Heart left ventricle (tissue), 16 donors: Measurements from ENCODE around the gene FBXW12. TPM values are rescaled to one million over a fixed set of nuclear protein-coding genes. Genes with fewer than 3 reads are reported as not detected.

Experiments
- ATAC-seq, 4 donors: fragments of 200-7000 bp; cut with Tn5 transposase; one replicate each; pipeline ENCODE4 v1.9.1; 2020 to 2022; ENCODE audit warnings: moderate library complexity in 4 of 4, mild to moderate bottlenecking in 3 of 4, moderate number of reproducible peaks in 1 of 4
- DNase-seq, 5 donors: peaks; one replicate each; pipeline ENCODE4 v3.0.0-alpha.2; 2020
- H3K27ac ChIP-seq, 12 donors: fragments of 200-600 bp; sonication (generic) in 4 of 12; one replicate each; pipeline versions ENCODE4 v1.5.0 to v1.8.0; 2016 to 2022; ENCODE audit warnings: mild to moderate bottlenecking in 2 of 12
- H3K27me3 ChIP-seq, 9 donors: fragments of 200-600 bp; sonication (generic) in 2 of 9; one replicate each; pipeline versions ENCODE4 v1.5.1 to v1.8.0; 2016 to 2022; ENCODE audit warnings: mild to moderate bottlenecking in 3 of 9
- H3K36me3 ChIP-seq, 9 donors: fragments of 200-600 bp; sonication (generic) in 2 of 9; one replicate each; pipeline versions ENCODE4 v1.5.0 to v1.8.0; 2018 to 2022; ENCODE audit warnings: mild to moderate bottlenecking in 2 of 9
- H3K4me1 ChIP-seq, 12 donors: fragments of 200-600 bp; sonication (generic) in 4 of 12; one replicate each; pipeline versions ENCODE4 v1.5.0 to v1.8.0; 2016 to 2022; ENCODE audit warnings: mild to moderate bottlenecking in 3 of 12
- H3K4me3 ChIP-seq, 12 donors: fragments of 200-600 bp; sonication (generic) in 4 of 12; one replicate each; pipeline versions ENCODE4 v1.5.0 to v1.8.0; 2017 to 2022; ENCODE audit warnings: mild to moderate bottlenecking in 9 of 12, moderate library complexity in 4 of 12
- H3K9me3 ChIP-seq, 12 donors: fragments of 200-600 bp; sonication (generic) in 4 of 12; one replicate each; pipeline versions ENCODE4 v1.5.0 to v1.8.0; 2016 to 2022; ENCODE audit warnings: mild to moderate bottlenecking in 1 of 12
- CTCF ChIP-seq, 12 donors: fragments of 200-600 bp; sonication (generic) in 4 of 12; IDR thresholded peaks; one replicate each; pipeline versions ENCODE4 v1.5.0 to v1.8.0; 2018 to 2022; ENCODE audit warnings: antibody characterized with exemption in 12 of 12, mild to moderate bottlenecking in 5 of 12
- POLR2A ChIP-seq, 2 donors: fragments of 450-650 bp; IDR thresholded peaks; one replicate each; pipeline ENCODE4 v1.6.1; 2017; ENCODE audit warnings: antibody characterized with exemption in 2 of 2, mild to moderate bottlenecking in 2 of 2, moderate library complexity in 2 of 2
- WGBS, 4 donors: extraction: QIAGEN DNeasy Blood & Tissue Kit in 2 of 4; methylation state at CpG; one replicate each; pipeline versions ENCODE4 v1.1.5 to v1.1.7; 2013 to 2018; 5-methylcytosine and 5-hydroxymethylcytosine counted together
- intact Hi-C, 10 donors: fragments of 100-400 bp; cut with DNase I; formaldehyde crosslinking; loops; one replicate each; pipeline versions ENCODE4 v1.11.1 to v1.14.2; 2022
- polyA plus RNA-seq, 2 donors: library from polyadenylated mRNA; stranded (reverse); fragments of 200-250 nt; gene quantifications; one replicate each; pipeline ENCODE4 v1.2.3, GENCODE V29; 2013
- total RNA-seq, 9 donors: library from RNA; depleted of rRNA in 2 of 9; stranded (reverse); fragments of >200 nt in 2 of 9; fragmentation: NEBNext Ultra II Directional in 3 of 9; extraction: Animal tissue kit (Norgen Biotek cat#: 25700) in 3 of 9; gene quantifications; one replicate each; pipeline versions ENCODE4 v1.1.0 to v1.2.4, GENCODE V29; 2016 to 2023
- donor health status: ischemic (EF 13 %, LVEDD 7.1; RV severe dilation, severe dysfunction).
- donor health status: healthy with polysubstance abuse.
- donor health status: DM: no; HTN: yes; CAD: no.
- donor health status: DM: no; HTN: no; CAD: no.
- donor health status: ischemic (EF 25% LVEDD 6.9; RV normal size, moderate dysfunction).
- donor health status: ischemic (EF 25% LVEDD 5.7; RV mildly dilated, moderate dysfunction).
- donor health status: healthy.
- donor health status: DM: yes; HTN: yes; CAD: no.
- donor health status: ischemic (EF 35%, LVEDD 5.7; RV mildly dilated, moderate dysfunction).
- donor health status: nonischemic (EF 11% LVEDD 7.7; RV severe dilation, severe dysfunction).
- donor health status: DM: yes; HTN: yes; CAD: no.
- donor health status: PGD.
- donor health status: ischemic (EF 29% LVEDD 5.4; RV normal size, mild dysfunction).
- donor health status: nonischemic (EF 23%, LVEDD 6.1; RV moderate dilation, normal function).

Gene FBXW12
- total and polyA plus RNA-seq, 11 donors, result not detected

- Histone ChIP-seq H3K4me1 (peaks cover 0 to 43% (median 18%) of the 10 kb centered on the region in 12 donors), H3K36me3 (peaks cover 0 to 34% (median 18%) of the 10 kb centered on the region in 9 donors), H3K27ac (no peak overlapping the region), H3K9me3 (no peaks in the 10 kb centered on the region), H3K27me3 (no peaks in the 10 kb centered on the region), H3K4me3 (no peak overlapping the region)
- TF ChIP-seq CTCF (IDR thresholded peaks at IDR 0.05), result no peak
- no peak for TF ChIP-seq POLR2A (IDR thresholded peaks at IDR 0.05)
- DNase-seq (no peak), ATAC-seq (no peak)
- intact Hi-C loops, result loop anchor here in 9 of 10 donors (1.0 to 5.0 kb wide), 10 partner anchors 36 to 246 kb away; no protein-coding TSS in a partner anchor
- WGBS, 4 donors, result 81 to 86% (median 83%) methylated on average over 7 of the region's 7 CpGs
Observed at GRCh38 chr3:48436855-48437254, 64.8 kb downstream of the FBXW12 start.

GRCh38 chr3:48437812-48438211, 65.8 kb downstream of the FBXW12 start:
- DNase-seq (no peak), ATAC-seq (no peak)
- H3K27ac ChIP-seq, result no peak overlapping the region
- intact Hi-C loops, result loop anchor here in 7 of 10 donors (2.0 to 5.0 kb wide), 7 partner anchors 37 to 247 kb away; no protein-coding TSS in a partner anchor
- H3K9me3 ChIP-seq, result no peaks in the 10 kb centered on the region
- H3K36me3 ChIP-seq, result peaks cover 0 to 34% (median 18%) of the 10 kb centered on the region in 9 donors
- peaks cover 0 to 47% (median 20%) of the 10 kb centered on the region in 12 donors for H3K4me1 ChIP-seq
- H3K27me3 ChIP-seq, result no peaks in the 10 kb centered on the region
- 83 to 90% (median 86%) methylated on average over 4 of the region's 4 CpGs for WGBS, 4 donors
- no peak for TF ChIP-seq POLR2A (IDR thresholded peaks at IDR 0.05)
- TF ChIP-seq CTCF (IDR thresholded peaks at IDR 0.05), result no peak
- no peak overlapping the region for H3K4me3 ChIP-seq

- Histone ChIP-seq H3K4me1 (peaks cover 0 to 32% (median 19%) of the 10 kb centered on the region in 12 donors), H3K27ac (peak within 1 kb of the TSS; percentile 78 to 96 (median 92)), H3K4me3 (peak within 1 kb of the TSS; percentile 60 to 98 (median 86)), H3K27me3 (no peaks in the 10 kb centered on the region), H3K36me3 (peaks cover 0 to 41% (median 32%) of the 10 kb centered on the region in 9 donors), H3K9me3 (no peaks in the 10 kb centered on the region)
- peak; percentile 98 to 99 (median 99) for DNase-seq
- 0 to 1% (median 1%) methylated on average over 47 to 54 of the region's 54 CpGs for WGBS, 4 donors
- ATAC-seq, result peak; percentile 97 to 99 (median 99)
- peak in 1 of 2 donors; percentile 85 for TF ChIP-seq POLR2A (IDR thresholded peaks at IDR 0.05)
- TF ChIP-seq CTCF (IDR thresholded peaks at IDR 0.05), result no peak
- intact Hi-C loops, result loop anchor here in 5 of 10 donors (5.0 kb wide), 3 partner anchors 168 to 248 kb away; no protein-coding TSS in a partner anchor
Observed at GRCh38 chr3:48439820-48440589, 68.0 kb downstream of the FBXW12 start, which contains the start of the genes CCDC51 and TMA7. TSS of gene CCDC51 (minus strand) at chr3:48440119. CDS start at chr3:48435128, 4,991 bp downstream. TSS of gene TMA7 (plus strand) at chr3:48440257. CDS start at chr3:48440297, 40 bp downstream.

- H3K36me3 ChIP-seq, result peaks cover 0 to 41% (median 32%) of the 10 kb centered on the region in 9 donors
- ATAC-seq (peak in 2 of 4 donors; percentile 13 to 18), DNase-seq (no peak)
- H3K27me3 ChIP-seq, result no peaks in the 10 kb centered on the region
- 1 to 2% (median 2%) methylated on average over 21 of the region's 21 CpGs for WGBS, 4 donors
- peak overlapping the region; percentile 60 to 98 (median 86) for H3K4me3 ChIP-seq
- peaks cover 0 to 35% (median 20%) of the 10 kb centered on the region in 12 donors for H3K4me1 ChIP-seq
- TF ChIP-seq CTCF (IDR thresholded peaks at IDR 0.05), result no peak
- TF ChIP-seq POLR2A (IDR thresholded peaks at IDR 0.05), result no peak
- intact Hi-C loops, result no loop called here
- peak overlapping the region; percentile 78 to 96 (median 92) for H3K27ac ChIP-seq
- H3K9me3 ChIP-seq, result no peaks in the 10 kb centered on the region
Observed at GRCh38 chr3:48440590-48440958, 68.6 kb downstream of the FBXW12 start.
